OCI-M2 (cell line): Measurements from ENCODE around the gene OMG.
"Not testable (repeated sequence)": the region's sequence is repeated elsewhere in the genome, so short reads cannot be mapped to it uniquely, and the experiment has no call there.

Experiments used
- DNase-seq: peaks from one replicate; lab custom pipeline; 2025; ENCODE audit not compliant: unreplicated experiment; lab: John Stamatoyannopoulos, UW

The OMG gene

GRCh38 chr17:31266042-31266441, 31.0 kb downstream of the OMG start:
- no peak for DNase-seq

GRCh38 chr17:31262923-31263322, 34.1 kb downstream of the OMG start:
- DNase-seq, result not testable (repeated sequence)

GRCh38 chr17:31261601-31262000, 35.4 kb downstream of the OMG start:
- no peak for DNase-seq

- no peak for DNase-seq
Observed at GRCh38 chr17:31260151-31260550, 36.9 kb downstream of the OMG start.

GRCh38 chr17:31256936-31257335, 40.1 kb downstream of the OMG start:
- no peak for DNase-seq

GRCh38 chr17:31254654-31255053, 42.4 kb downstream of the OMG start:
- DNase-seq, result no peak

- DNase-seq, result no peak
Observed at GRCh38 chr17:31252741-31253140, 44.3 kb downstream of the OMG start.

- no peak for DNase-seq
Observed at GRCh38 chr17:31251970-31252328, 45.1 kb downstream of the OMG start.

GRCh38 chr17:31251105-31251969, 45.7 kb downstream of the OMG start:
- no peak for DNase-seq

GRCh38 chr17:31250229-31250628, 46.8 kb downstream of the OMG start:
- no peak for DNase-seq

- DNase-seq, result no peak
Observed at GRCh38 chr17:31249835-31250141, 47.3 kb downstream of the OMG start.

GRCh38 chr17:31248986-31249834, 47.8 kb downstream of the OMG start:
- no peak for DNase-seq
